ENCODE data around the gene BHLHE40. TPM values are rescaled to one million over a fixed set of nuclear protein-coding genes. Genes with fewer than 3 reads are reported as not detected.

BHLHE40 gene
- total and polyA plus RNA-seq, 2 experiments from 2014 or later = 1.7 to 2.2 TPM

DNA sequence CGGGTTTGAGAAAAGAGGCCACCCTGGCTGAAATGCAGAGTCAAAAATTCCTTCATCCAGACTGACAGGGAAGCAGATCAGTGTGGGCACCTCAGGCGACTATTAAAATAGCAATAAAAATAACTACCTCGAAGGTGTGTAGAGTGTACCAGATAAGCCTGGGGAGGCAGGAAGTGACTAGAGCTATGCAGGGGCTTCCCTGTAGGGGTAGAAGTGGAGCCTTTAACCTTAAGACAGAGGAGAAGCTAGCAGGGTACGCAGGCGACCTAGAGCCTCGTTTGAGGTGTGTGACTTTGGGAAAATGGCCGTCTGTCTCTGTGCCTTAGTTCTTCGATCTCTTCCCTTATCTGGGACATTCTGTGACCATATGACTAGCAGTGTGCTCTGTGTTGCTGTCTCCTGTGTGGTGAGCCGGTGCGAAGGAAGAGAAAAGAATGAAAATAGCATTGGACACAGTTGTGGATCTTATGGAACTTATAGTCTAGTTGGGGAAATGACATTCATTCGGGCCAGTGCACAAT is 17.6 kb downstream of the BHLHE40 start:
- peak overlapping the region; percentile 85 for H2AFZ ChIP-seq

More for the DNA sequence above, 17.6 kb downstream of the BHLHE40 start:
- Histone ChIP-seq H3K4me2 (no peak overlapping the region), H4K20me1 (replicated peaks; ENCODE audit: insufficient read depth) (no peaks in the 10 kb centered on the region), H3K79me2 (replicated peaks; ENCODE audit: insufficient read depth) (no peaks in the 10 kb centered on the region), H3K27me3 (ENCODE audit: insufficient read depth) (no peaks in the 10 kb centered on the region), H3F3A (replicated peaks; ENCODE audit: low read depth) (no peaks in the 10 kb centered on the region), H3K4me3 (no peak overlapping the region), H3K4me1 (ENCODE audit: insufficient read depth) (peaks cover 6% of the 10 kb centered on the region; the same call in 1 of the 2 replicates), H3K27ac (ENCODE audit: low read depth) (no peak overlapping the region), H3K36me3 (ENCODE audit: insufficient read depth) (no peaks in the 10 kb centered on the region), H3K9me2 (ENCODE audit: insufficient read depth) (no peaks in the 10 kb centered on the region)
- no peak for DNase-seq (ENCODE audit: low spot score)
- H3K4me3 Mint-ChIP-seq = no peak overlapping the region
- H3K36me3 Mint-ChIP-seq (ENCODE audit: low read depth) = no peaks in the 10 kb centered on the region
- H3K27ac Mint-ChIP-seq = no peak overlapping the region
- H3K9me3 Mint-ChIP-seq = no peaks in the 10 kb centered on the region
- peak; percentile 67 for ATAC-seq
- H3K27me3 Mint-ChIP-seq (ENCODE audit: insufficient read depth, low read depth, poor library complexity) = peaks cover 7% of the 10 kb centered on the region
- H3K4me1 Mint-ChIP-seq = peaks cover 18% of the 10 kb centered on the region
- TF ChIP-seq STAT1 (IDR thresholded peaks at IDR 0.05; ENCODE audit: unreplicated experiment) (no peak), CREB1 (CRISPR knock-in tag; IDR thresholded peaks at IDR 0.05; ENCODE audit: low read depth) (no peak), ZNF331 (CRISPR knock-in tag; IDR thresholded peaks at IDR 0.05; ENCODE audit: low read depth) (no peak), ZNF462 (CRISPR knock-in tag; IDR thresholded peaks at IDR 0.05) (no peak), ZNF114 (CRISPR knock-in tag; IDR thresholded peaks at IDR 0.05) (no peak), NANOG (IDR thresholded peaks at IDR 0.05; ENCODE audit: borderline replicate concordance) (no peak)
- TF ChIP-seq, protein P1, sequence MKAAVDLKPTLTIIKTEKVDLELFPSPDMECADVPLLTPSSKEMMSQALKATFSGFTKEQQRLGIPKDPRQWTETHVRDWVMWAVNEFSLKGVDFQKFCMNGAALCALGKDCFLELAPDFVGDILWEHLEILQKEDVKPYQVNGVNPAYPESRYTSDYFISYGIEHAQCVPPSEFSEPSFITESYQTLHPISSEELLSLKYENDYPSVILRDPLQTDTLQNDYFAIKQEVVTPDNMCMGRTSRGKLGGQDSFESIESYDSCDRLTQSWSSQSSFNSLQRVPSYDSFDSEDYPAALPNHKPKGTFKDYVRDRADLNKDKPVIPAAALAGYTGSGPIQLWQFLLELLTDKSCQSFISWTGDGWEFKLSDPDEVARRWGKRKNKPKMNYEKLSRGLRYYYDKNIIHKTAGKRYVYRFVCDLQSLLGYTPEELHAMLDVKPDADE (IDR thresholded peaks at IDR 0.05) = no peak
- TF ChIP-seq, protein P2, sequence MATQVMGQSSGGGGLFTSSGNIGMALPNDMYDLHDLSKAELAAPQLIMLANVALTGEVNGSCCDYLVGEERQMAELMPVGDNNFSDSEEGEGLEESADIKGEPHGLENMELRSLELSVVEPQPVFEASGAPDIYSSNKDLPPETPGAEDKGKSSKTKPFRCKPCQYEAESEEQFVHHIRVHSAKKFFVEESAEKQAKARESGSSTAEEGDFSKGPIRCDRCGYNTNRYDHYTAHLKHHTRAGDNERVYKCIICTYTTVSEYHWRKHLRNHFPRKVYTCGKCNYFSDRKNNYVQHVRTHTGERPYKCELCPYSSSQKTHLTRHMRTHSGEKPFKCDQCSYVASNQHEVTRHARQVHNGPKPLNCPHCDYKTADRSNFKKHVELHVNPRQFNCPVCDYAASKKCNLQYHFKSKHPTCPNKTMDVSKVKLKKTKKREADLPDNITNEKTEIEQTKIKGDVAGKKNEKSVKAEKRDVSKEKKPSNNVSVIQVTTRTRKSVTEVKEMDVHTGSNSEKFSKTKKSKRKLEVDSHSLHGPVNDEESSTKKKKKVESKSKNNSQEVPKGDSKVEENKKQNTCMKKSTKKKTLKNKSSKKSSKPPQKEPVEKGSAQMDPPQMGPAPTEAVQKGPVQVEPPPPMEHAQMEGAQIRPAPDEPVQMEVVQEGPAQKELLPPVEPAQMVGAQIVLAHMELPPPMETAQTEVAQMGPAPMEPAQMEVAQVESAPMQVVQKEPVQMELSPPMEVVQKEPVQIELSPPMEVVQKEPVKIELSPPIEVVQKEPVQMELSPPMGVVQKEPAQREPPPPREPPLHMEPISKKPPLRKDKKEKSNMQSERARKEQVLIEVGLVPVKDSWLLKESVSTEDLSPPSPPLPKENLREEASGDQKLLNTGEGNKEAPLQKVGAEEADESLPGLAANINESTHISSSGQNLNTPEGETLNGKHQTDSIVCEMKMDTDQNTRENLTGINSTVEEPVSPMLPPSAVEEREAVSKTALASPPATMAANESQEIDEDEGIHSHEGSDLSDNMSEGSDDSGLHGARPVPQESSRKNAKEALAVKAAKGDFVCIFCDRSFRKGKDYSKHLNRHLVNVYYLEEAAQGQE (IDR thresholded peaks at IDR 0.05; ENCODE audit: unreplicated experiment) = no peak
